GM12873 (cell line): ENCODE data around the gene UGT3A1.

Experiments
- TF ChIP-seq, protein P1 (sequence below): IDR thresholded peaks from 2 replicates; pipeline ENCODE4 v1.5.1; 2012; ENCODE audit warnings: low read depth, mild to moderate bottlenecking, moderate library complexity, low read length, control low read depth; ENCODE audit not compliant: insufficient read depth; ENCODE audit errors: missing control alignments

The UGT3A1 gene

GRCh38 chr5:35939639-35940038 is 51.6 kb downstream of the UGT3A1 start:
- TF ChIP-seq, protein P1, sequence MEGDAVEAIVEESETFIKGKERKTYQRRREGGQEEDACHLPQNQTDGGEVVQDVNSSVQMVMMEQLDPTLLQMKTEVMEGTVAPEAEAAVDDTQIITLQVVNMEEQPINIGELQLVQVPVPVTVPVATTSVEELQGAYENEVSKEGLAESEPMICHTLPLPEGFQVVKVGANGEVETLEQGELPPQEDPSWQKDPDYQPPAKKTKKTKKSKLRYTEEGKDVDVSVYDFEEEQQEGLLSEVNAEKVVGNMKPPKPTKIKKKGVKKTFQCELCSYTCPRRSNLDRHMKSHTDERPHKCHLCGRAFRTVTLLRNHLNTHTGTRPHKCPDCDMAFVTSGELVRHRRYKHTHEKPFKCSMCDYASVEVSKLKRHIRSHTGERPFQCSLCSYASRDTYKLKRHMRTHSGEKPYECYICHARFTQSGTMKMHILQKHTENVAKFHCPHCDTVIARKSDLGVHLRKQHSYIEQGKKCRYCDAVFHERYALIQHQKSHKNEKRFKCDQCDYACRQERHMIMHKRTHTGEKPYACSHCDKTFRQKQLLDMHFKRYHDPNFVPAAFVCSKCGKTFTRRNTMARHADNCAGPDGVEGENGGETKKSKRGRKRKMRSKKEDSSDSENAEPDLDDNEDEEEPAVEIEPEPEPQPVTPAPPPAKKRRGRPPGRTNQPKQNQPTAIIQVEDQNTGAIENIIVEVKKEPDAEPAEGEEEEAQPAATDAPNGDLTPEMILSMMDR: no peak

DNA sequence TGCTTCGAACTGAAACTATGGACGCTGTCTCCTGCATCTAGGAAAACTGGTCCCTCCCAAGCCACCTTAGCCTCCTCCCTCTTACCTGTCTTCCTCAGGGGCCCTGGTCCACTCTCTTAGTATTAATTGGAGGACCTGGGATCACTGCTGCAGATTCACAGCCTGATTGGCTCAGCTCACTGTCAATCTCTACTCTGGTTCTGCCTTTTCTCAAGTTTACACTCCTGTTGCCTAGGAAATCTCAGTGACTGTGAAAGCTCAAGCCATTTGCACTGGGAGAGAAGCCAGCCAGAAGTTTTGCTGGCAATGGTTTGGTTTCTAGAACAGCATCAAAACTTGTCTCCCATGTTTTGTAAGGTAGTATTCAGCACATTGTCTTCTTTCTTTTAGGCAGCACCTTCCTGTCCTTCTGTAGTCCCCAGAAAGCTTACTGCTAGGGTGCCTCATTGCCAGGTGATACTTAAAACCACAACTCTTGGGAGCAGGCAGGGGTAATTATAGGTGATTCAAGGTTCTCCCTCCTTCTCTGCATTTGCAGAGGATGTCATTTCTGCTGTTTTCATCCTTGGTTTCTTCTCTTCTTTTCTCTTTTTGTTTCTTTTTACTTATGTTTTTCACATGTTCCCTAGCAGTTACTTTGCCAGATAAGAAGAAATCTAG is 52.5 kb downstream of the UGT3A1 start, which contains the start of gene CAPSL:
CAPSL (minus strand) TSS at position 55 of the 660 bp plus-strand sequence. CDS start 17,502 bp downstream, outside the sequence.
- TF ChIP-seq, protein P1: no peak

DNA sequence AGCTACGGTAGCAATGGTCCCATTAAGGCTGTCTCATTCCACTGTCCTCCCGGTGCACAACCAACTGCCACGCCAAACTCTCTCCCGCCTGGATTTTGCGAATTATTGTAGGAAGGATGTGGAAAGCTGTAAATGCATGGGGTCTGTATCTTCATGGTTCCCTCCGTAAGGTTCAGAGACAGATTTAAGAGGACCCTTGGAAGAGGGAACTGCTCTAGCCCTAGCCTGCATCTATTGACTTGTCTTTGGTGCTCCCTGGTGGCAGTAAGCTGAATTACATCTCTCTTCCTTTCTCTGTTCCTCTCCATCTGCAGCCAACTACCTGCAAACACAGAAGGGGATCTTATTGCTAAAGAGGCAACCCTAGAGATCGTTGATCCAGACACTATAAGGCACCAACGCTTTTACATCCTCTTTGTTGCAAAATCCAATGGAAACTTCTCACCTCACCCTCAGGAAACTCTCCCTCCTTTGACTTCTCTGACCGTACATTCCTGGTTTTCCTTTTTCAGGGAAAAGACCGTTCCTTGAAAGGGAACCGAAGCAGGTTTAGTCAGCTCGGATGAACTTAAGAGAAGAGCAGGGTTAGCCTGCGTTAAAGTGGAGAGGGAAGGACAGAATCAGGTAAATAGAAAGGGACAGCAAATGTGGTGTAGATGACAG is 64.7 kb downstream of the UGT3A1 start:
- TF ChIP-seq, protein P1: peak; percentile 88

- TF ChIP-seq, protein P1: peak; percentile 83
These were observed 66.1 kb downstream of the UGT3A1 start for GRCh38 chr5:35924950-35925722.

DNA sequence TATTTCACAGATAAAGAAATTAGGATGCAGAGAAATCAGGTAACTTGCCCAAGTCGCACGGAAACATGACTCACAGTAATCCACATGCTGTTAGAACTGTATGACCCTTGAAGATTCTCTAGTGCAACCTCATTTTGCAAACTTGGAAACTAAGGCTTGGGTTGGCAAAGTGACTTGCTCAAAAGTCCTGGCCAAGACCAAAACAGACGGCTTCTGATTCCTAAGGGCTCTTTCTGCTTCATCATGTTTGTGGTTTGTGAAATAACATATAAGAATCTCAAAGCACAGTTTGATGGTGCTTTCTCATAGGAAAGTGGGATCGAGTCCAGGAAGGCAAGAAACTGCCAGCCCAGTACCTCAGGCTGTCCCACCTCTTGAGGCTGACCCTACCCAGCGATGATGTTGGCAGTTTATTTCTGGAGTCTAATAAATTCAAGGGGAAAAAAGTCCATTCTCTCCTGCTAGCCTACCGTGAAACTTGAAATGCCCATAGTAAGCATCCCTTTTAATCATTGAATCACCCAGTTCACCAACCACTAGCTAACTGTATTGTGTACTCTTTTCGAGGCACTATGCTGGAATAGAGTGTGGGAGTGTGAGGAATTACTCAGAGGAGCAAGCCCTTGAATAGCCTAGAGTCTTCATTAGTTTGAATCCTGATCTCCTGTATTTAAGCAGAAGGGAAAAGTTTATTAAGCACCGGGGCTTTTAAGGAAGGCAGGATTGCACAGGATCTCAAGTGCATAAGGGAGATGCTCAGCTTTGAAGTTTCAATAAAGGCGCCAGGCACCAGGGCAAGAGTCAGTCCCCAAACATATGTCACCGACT is 66.9 kb downstream of the UGT3A1 start:
- TF ChIP-seq, protein P1: no peak

- TF ChIP-seq, protein P1: no peak
These were observed 68.7 kb downstream of the UGT3A1 start for GRCh38 chr5:35922468-35922867.

DNA sequence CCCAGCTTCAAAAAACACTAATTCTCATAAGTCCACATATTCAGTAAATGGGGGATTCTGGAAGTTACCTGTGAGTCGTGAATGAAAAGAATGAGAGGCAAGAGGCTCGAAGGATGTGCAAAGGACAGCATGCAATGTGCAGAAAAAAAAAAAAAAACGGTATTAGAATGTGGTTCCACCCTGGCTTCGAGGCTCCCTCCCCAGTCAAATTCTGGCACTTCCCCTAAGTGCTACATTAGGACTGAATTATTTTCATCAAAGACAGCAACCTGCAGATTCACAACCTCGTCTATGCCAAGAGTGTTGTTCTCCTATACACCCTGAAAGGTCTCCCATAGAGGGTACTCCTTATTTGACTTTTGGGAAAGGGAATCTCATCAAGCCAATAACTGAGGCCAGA is 69.3 kb downstream of the UGT3A1 start:
- TF ChIP-seq, protein P1: no peak
